ENCODE measurements around the gene PEX10.
A peak's percentile ranks its signal among the peaks of the same experiment; 100 is the strongest.

The PEX10 gene

DNA sequence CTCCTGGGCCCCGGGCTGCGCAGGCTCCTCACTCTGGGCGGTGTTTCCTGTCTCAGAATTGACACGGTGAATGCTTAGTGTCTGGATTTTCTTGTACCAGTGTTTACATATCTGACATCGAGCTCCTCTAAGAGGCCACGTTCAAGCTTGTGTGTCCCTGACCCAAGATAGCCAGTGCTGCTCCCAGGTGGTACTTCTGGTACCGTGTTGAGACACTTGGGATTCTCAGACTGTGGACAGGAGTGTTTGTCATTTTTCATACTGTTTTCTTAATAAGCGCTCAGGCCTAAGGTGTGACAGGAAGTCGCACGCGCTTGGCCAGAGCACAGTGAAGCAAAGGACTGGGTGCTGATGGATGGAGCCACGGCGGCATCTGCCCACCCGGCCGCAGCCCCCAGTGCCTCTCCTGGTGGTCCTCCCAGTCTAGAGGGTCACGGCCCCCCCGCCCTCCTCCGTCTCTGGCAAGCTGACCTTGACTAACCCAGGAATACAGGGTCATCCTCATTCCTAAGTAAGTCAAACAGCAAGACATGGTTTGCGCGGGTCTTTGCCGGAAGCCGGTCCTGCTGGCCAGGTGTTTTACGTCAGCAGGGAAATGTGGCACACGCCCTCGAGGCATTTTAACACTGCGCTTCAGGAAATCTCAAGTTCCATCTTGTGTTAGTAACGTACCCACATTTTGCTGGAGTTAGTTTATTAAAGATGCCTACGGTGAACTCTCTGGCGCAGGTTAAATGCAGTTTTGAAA is 8.0 kb downstream of the PEX10 start:
- DNase-seq (ENCODE audit: low read depth): no peak

DNA sequence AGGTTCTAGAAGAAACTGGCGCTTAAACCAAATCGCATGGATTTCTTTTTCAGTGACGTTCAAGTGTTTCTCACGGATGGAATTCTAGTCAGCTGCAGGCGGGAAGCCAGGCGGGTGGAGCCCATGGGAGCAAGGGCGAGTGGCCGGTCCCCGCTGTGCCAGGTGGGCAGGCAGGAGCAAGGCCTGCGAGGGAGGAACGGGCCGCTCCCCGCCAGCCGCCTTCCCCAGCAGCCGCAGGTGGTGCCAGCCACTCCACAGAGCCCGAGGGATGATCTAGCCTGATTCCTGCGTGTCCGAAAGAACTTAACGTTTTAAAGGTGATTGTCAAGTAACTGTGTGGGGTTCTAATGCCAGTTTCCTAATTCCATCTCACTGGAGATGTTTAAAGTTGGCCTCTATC is 9.1 kb downstream of the PEX10 start:
- no peak for DNase-seq (ENCODE audit: low read depth)

DNA sequence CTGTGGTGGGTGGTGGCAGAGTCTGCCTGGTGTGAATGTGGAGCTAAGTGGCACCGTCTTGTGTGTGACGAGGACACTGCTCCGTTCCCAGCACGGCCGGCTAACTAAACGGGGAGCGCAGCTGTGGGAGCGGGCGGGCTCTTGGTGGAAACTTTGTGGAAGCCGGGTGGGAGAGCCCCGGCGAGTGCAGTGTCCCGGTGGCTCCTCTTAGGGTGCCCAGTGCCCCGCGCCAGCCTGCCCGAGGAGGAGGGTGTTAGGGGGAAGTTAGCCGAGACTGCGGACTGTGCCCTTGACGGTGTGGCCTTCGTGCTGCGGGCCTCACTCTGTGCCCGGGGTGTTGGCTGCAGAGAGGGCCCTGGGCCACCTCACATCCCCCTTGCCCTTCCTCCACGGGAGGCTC is 9.9 kb downstream of the PEX10 start:
- DNase-seq (ENCODE audit: low read depth): no peak

DNA sequence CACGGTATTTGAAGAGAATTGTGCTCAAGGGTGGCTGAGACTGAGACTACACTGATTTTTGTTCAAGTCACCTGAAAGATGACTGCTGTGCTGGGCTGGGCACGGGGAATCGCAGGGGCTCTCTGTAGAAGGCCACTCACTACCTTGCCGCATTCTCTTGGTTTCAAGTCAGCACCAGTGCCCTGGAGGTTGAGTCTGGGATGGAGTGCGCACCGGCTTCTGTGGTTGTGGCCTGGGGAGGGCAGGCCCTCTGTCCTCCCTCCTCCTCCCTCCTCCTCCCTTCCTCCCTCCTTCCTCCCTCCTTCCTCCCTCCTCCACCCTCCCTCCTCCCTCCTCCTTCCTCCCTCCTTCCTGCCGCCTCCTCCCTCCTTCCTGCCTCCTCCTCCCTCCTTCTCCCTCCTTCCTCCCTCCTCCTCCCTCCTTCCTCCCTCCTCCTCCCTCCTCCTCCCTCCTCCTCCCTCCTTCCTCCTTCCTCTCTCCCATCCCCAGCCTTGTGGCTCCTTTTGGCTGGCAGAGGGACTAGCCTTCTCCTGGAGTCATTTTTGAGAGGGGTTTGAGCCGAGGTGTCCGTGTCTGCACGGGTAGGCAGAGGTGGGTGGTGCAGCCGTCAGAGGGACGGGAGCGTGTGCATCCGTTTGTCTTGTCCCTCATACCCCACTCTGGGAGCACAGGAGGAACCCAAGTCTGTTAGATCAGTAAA is 11.3 kb downstream of the PEX10 start:
- DNase-seq (ENCODE audit: low read depth): no peak

DNA sequence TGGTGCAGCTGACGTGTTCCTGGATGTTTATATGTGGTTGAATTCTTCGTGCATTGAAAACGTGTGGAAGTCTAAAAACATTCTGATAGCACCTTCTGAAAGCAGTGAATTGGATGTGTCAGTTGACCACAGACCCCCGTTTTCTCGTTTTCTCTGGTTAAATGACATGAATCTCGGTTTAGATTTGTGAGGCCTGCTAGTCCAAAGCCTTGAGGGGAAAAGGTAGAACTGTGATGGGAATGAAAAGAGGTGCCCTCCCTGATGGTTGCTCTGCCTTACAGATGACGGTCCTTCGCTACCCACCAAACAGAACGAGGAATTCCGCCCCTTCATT is 11.8 kb downstream of the PEX10 start:
- DNase-seq (ENCODE audit: low read depth): no peak

DNA sequence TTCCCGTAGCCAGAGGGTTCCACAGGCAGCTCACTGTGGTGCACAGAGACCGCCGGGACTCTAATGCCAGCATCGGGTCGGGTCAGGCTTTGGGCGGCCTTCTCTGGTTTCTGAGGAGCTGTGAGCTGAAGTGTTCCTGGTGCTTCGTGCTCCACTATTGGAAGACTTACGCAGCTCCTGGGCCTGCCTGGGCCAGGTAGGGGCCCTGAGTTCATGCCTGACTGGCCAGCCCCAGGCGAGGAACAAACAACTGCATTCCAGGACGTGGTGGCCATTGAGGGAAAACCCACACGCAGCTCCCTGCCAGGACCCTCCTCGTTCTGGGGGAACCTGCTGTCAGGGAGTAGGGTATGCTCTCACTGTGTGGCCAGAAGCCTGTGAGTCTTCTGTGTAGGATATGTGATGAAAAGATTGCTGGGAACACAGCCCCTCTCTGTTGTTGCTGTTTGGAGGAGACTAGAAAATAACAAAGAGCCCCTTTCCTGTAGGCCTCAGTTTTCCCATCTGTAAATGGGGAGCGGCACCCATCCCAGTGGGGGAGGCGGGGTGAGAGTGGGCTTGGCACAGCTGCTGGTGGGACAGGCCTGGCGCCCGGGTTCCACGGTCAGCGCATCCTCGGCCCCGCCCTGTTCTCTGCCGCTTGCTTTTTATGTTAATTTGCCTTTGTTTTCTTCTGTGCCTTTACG is 12.3 kb downstream of the PEX10 start:
- no peak for DNase-seq (ENCODE audit: low read depth)

DNA sequence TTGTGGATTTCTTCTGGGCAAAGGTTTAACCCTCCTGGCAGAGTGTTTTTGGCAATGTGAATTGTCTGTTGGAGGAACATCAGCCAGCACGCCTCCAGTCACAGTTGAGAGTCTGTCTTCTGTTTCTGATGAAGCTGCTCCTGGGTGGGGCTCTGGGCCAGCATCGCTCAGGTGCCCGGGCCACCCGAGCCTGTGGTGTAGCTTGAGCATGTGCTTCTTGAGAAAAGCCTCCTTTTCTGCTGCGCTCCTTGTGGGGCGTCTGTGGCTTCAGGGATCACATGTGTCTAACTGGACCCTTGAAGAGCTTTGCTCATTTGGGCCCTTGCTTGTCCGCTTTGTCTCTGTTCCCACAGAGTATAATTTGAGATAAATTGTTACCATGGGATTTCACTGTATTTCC is 13.5 kb downstream of the PEX10 start:
- no peak for DNase-seq (ENCODE audit: low read depth)

DNA sequence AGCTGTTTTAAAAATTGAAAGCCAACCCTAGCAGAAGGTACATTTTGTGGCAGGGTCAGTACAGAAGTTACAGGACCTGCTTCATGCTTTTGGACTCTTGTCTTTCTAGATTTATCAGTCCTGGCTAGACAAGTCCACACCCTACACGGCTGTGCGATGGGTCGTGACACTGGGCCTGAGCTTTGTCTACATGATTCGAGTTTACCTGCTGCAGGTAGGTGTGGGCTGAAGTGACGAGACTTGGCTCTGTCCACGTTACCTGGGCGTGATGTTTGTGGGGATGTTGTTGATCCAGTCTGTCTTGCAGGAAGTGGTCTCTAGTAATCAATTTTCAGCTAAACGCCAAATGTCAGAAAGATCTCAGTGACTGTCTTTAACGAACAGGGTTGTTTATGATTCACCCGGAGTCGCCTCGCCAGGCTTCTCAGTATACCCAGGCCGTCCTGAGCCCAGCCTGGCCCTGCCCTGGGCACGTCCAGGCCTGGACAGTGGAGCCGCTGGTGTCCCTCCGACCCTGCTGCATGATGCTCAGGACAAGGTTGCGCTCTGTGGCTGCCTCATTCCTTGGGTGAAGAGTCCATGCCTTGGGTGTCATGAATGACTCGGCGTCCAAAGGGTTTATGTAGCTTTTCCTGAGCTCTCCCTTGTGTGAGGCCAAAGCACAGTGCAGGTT is 15.2 kb downstream of the PEX10 start:
- no peak for DNase-seq (ENCODE audit: low read depth)

DNA sequence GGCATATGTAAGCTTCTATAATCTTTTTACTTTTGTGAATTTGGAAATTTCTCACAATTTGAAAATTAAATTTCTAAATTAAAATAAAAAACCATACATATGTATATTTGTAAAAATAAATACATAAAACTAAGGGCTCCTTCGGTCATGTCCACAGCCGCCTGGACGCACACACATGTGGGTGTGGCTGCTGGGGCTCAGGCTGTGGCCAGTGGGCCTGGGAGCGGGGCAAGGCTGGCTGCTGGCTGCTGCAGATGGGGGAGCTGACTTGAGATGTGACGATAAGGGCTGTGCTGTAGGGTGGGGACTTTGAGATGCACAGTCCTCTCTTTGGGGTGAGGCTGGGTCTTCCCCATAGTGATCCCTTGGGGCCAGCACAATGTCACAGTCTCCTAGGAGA is 15.9 kb downstream of the PEX10 start:
- no peak for DNase-seq (ENCODE audit: low read depth)

DNA sequence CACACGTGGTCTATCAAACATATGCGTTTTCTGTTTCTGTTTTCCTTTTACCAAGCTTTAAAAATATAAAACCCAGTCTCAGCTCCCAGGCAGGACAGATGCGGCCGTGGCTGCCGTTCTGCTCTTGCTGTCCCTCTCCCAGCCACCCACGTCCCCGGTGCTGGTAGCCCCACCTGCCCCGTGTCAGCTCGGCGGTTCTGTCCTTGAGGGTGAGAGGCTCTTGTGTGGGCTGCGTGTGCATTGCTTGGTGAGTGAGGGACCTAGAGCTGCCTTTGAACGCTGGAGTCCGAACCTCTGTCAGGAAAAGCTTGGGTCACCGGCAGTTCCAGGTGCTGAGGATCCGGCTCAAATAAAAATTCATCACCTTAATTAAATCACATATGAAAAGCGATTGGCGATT is 16.3 kb downstream of the PEX10 start:
- DNase-seq (ENCODE audit: low read depth): no peak

DNA sequence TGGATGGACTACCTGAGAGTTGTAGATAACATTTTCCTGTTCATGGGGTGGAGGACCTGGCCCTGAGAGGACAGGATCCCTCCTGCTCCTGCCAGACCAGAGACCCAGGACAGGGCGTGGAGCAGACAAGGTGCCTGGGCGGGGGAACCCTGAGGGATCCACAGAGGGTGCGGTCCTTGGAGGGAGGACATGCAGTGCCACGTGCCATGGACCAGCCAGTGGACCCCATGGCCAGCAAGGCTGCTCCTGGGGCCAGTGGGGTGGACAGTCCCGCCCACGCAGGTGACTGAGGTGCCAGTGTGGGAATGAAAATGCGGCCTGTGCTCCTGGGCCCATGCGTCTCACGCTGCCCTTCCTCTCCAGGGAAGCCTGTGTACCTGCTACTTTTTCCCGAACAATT is 17.1 kb downstream of the PEX10 start:
- DNase-seq (ENCODE audit: low read depth): no peak

DNA sequence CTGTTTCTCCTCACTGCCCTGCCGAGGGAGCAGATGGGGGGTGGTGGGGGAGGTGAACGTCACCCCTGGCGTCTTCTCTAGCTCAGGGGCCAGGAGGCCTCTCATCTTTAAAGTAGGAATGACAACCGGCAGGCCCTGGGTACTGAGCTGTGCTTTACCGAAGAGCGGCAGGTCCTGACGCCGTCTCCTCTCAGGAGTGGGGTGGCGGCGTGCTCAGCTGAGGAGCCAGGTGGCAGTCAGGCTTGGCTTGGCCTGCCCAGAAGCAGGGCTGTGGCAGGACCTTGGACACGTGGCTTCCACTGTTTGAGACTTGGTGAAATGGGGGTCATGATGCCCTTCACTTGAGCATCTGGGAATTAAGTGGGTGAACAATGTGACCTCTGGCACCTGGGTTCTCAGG is 17.6 kb downstream of the PEX10 start:
- DNase-seq (ENCODE audit: low read depth): no peak

DNA sequence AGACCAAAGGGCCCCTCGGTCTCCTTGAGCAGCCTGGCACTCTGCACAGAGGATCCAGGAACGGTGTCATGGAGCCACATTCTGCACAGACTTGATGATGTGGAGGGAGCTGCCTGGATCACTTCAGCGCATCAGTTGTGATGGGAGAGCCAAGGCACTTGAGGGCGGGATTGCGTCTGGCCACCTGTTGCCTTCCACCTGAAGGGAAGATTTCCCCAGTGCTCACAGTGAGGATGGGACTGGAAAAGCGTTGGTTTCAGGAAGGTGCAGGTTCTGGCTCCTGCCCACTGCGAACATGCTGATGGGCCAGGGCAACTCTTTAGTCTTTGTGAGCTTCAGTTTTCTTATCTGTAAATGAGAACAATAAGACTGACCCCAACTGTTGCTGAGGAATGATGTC is 18.1 kb downstream of the PEX10 start:
- DNase-seq (ENCODE audit: low read depth): no peak

DNA sequence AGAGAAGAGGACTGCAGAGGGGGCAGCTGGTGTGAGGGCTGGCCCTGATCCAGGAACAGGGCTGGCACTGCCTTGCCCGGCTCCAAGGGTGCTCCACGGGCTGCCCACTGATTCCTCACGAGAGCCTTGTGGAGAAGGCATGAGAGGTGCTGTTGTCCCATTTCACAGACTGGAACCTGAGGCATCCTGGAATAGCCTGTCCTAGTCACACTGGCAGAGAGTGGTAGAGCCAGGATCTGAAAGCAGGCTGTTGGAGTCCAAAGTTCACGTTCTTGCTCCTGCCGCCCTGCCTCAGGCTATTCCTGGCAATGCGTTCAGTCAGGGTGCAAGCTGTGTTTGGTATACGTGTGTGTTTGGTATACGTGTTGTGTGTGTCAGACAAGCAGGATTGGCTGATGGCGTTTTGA is 18.9 kb downstream of the PEX10 start:
- no peak for DNase-seq (ENCODE audit: low read depth)

DNA sequence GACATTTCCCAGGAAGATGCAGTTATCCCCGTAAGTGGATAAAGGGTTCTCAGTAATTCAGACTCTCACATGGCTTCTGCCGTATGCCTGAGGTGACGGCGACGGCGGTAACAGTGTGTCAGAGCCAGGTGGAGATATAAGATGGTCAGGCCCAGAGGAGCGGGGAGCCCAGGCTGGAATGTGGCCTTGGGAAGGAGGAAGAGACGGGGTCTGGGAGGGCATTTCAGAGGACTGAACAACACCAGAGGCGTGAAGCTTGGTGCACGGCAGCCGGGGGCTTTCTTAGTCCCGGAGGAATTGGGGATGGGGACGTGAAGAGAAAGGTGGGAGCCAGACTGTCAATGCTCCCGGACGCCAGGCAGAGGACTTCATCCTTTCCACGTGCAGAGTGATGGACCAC is 19.7 kb downstream of the PEX10 start:
- DNase-seq (ENCODE audit: low read depth): no peak

DNA sequence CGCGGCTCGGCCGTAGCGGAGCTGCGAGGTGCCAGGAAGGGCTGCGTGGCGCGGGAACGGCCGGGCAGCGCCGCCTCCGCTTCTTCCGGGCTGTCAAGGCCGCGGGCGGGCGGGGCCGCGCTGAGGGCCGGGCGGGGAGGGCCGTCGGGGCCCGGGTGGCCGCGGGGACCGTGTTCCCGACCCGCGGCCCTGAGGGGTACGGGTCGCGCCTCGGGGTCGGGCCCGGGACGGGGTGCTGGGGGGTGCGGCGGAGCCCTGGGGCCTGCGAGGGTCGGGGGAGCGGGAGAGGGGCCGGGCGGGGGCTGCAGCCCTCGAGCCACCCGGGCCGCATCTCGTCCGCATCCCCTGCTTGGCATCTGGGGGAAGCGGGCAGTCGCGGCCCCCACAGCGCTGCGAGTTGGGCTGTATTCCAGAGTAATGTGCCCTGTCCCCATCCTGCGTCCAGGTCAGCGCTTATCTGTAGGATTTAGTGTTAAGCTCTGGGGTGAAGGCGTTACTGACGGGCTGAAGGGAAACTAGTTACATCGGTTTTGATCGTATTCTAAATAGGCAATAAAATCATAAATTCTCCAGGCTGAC is 20.3 kb downstream of the PEX10 start:
- DNase-seq (ENCODE audit: low read depth): no peak

DNA sequence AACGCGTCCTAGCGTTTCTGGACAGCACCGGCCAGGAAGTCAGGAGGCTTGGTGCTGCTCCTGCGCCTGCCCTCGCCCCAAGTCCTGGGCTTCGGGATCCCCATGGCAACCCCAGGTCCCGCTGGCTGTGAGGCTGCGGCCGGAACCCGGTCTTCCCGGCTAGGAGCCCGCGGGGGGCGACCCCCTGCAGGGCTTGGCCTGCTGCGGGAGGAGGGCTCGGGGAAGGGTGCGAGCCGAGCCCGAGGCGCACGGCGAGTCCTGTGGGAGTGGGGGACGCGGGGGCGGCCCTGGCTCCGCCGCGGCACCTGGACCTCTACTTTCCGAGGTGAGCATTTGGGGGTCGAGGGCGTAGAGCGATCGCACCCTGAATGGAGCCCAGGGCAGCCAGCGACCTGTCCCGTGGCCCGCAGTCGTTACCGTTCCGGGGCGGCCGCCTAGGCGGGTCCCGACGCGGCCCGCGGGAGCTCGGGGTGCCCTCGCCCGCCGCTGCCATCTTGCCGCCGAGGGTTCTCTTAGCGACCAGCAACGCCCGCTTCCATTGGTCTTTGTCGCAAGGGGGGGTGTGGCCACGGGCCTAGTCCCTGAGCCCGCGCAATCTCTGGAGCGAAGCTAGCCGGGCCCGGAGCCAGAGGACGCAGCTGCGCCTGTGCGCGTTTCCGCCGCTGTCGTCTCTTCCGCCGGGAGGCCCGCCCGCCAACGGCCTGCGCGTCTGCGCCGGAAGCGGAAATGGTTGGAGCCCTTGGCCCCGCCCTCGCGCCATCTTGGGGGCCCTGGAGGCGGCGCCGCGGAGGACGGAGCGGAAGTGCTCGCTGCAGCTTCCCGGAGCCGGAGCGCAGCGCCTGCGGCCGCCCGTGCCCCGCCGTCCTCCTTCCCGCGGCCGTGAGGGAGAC is 21.1 kb downstream of the PEX10 start, which contains the start of the genes MORN1 and RER1:
TSS of gene MORN1 (minus strand) at position 514 of the 890 bp plus-strand sequence. CDS start at position 493, 21 bp downstream.
TSS of gene RER1 (plus strand) at position 801 of the 890 bp plus-strand sequence. CDS start 3,950 bp downstream, outside the sequence.
- DNase-seq (ENCODE audit: low read depth): peak; percentile 89

DNA sequence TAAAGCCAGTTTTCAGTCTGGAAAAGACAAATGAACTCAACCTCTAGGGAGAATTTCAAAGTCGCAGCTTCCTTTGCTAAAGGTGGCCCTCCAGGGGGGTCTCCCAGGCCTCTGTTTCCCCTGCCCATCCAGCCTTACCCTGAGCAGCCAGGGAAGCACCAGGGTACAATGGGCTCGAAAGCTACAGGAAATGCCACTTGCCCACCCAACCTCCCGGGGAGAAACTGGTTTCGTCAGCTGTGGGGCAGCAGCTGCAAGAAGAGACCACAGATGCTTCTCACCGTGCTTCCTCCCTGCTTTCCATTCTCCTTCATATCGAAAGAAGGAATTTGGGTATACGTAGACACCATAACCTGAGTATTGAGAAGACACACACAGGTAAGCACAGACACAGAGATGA is 22.7 kb downstream of the PEX10 start:
- no peak for DNase-seq (ENCODE audit: low read depth)

DNA sequence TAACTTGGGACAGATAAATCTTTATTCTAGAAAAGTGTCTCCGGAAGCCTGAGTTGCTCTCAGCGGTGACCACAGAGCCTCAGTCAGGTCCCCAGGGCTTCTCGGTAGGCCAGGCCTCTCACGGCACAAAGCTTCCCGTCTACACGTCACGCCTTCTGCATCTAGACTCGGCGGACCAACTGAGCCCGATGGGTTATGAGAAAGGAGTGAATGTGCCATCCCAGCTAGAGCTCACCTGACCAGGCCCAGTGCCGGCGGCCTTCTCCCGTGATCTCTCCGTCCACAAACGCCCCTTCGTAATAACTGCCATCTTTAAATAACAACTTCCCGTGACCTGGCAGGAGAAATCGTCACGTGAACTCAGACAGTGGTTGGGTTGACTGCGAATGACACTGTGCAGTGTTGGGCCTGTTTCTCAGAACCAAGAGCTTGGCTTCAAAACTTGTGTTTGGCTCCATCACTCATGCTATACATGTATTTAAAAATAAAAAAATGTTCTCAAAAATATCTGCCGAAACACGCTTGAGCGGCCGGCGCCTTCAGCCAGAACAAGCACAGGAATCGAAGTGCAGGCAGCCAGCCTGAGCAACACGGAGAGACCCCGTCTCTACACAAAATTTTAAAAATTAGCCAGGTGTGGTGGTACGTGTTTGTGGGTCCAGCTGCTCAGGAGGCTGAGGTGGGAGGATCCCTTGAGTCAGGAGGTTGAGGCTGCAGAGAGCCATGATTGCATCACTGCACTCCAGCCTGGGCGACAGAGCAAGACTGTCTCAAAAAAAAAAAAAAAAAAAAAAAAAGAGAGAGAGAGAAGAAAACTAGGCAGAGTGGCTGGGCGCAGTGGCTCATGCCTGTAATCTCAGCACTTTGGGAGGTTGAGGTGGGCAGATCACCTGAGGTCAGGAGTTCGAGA is 24.1 kb downstream of the PEX10 start:
- no peak for DNase-seq (ENCODE audit: low read depth)

Measured in HS-5 (cell line).